Progenitor cell of endocrine pancreas (in vitro differentiated cells): ENCODE results near the gene SSNA1. TPM values are rescaled to one million over a fixed set of nuclear protein-coding genes. Genes with fewer than 3 reads are reported as not detected.

Experiments
- DNase-seq: peaks from one replicate; pipeline ENCODE4 v3.0.0; 2021; ENCODE audit warnings: low spot score; ENCODE audit not compliant: unreplicated experiment
- H3K27ac Mint-ChIP-seq: 2 replicates; pipeline ENCODE4 v1.8.0; 2021; ENCODE audit warnings: mild to moderate bottlenecking, moderate library complexity, mixed read lengths
- H3K27me3 Mint-ChIP-seq: 2 replicates; pipeline ENCODE4 v1.8.0; 2021; ENCODE audit warnings: mixed read lengths
- H3K36me3 Mint-ChIP-seq: 2 replicates; pipeline ENCODE4 v1.8.0; 2022; ENCODE audit warnings: mixed read lengths; ENCODE audit not compliant: insufficient read depth
- H3K4me1 Mint-ChIP-seq: 2 replicates; pipeline ENCODE4 v1.8.0; 2021; ENCODE audit warnings: low read depth, mixed read lengths
- H3K4me3 Mint-ChIP-seq: 2 replicates; pipeline ENCODE4 v1.8.0; 2021; ENCODE audit warnings: low read depth, mild to moderate bottlenecking, moderate library complexity, mixed read lengths
- H3K9me3 Mint-ChIP-seq: 2 replicates; pipeline ENCODE4 v1.8.0; 2021; ENCODE audit warnings: low read depth, mixed read lengths
- total RNA-seq: library from RNA; stranded (reverse); gene quantifications from 2 replicates; pipeline ENCODE4 v1.2.1, GENCODE V29; 2021
- TF ChIP-seq, protein P1 (sequence below): fragments of 200-600 bp; sonication (generic); IDR thresholded peaks from one replicate; pipeline ENCODE4 v1.5.0; 2021; ENCODE audit warnings: antibody characterized with exemption, mild to moderate bottlenecking; ENCODE audit not compliant: unreplicated experiment

The SSNA1 gene
- total RNA-seq, 1 donor from 2014 or later = 52.5 TPM

GRCh38 chr9:137230705-137231371 is 42.4 kb downstream of the SSNA1 start, which contains the start of gene SLC34A3:
TSS of gene SLC34A3 (plus strand) at chr9:137230901. CDS start at chr9:137231703, 802 bp downstream.
- H3K27me3 Mint-ChIP-seq = no peaks in the 10 kb centered on the region
- H3K4me1 Mint-ChIP-seq = peaks cover 13% of the 10 kb centered on the region
- no peak within 1 kb of the TSS for H3K27ac Mint-ChIP-seq
- no peak for DNase-seq
- TF ChIP-seq, protein P1, sequence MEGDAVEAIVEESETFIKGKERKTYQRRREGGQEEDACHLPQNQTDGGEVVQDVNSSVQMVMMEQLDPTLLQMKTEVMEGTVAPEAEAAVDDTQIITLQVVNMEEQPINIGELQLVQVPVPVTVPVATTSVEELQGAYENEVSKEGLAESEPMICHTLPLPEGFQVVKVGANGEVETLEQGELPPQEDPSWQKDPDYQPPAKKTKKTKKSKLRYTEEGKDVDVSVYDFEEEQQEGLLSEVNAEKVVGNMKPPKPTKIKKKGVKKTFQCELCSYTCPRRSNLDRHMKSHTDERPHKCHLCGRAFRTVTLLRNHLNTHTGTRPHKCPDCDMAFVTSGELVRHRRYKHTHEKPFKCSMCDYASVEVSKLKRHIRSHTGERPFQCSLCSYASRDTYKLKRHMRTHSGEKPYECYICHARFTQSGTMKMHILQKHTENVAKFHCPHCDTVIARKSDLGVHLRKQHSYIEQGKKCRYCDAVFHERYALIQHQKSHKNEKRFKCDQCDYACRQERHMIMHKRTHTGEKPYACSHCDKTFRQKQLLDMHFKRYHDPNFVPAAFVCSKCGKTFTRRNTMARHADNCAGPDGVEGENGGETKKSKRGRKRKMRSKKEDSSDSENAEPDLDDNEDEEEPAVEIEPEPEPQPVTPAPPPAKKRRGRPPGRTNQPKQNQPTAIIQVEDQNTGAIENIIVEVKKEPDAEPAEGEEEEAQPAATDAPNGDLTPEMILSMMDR = no peak
- no peaks in the 10 kb centered on the region for H3K36me3 Mint-ChIP-seq
- no peak within 1 kb of the TSS for H3K4me3 Mint-ChIP-seq
- H3K9me3 Mint-ChIP-seq = no peaks in the 10 kb centered on the region

GRCh38 chr9:137231372-137232039 is 43.0 kb downstream of the SSNA1 start:
- no peak overlapping the region for H3K27ac Mint-ChIP-seq
- DNase-seq = no peak
- no peak overlapping the region for H3K4me3 Mint-ChIP-seq
- H3K9me3 Mint-ChIP-seq = no peaks in the 10 kb centered on the region
- no peaks in the 10 kb centered on the region for H3K27me3 Mint-ChIP-seq
- peaks cover 16% of the 10 kb centered on the region for H3K4me1 Mint-ChIP-seq
- no peaks in the 10 kb centered on the region for H3K36me3 Mint-ChIP-seq
- TF ChIP-seq, protein P1 = no peak

GRCh38 chr9:137232101-137232500 is 43.6 kb downstream of the SSNA1 start:
- TF ChIP-seq, protein P1 = no peak
- H3K36me3 Mint-ChIP-seq = no peaks in the 10 kb centered on the region
- peaks cover 17% of the 10 kb centered on the region for H3K4me1 Mint-ChIP-seq
- no peaks in the 10 kb centered on the region for H3K27me3 Mint-ChIP-seq
- H3K9me3 Mint-ChIP-seq = no peaks in the 10 kb centered on the region
- no peak for DNase-seq
- H3K4me3 Mint-ChIP-seq = no peak overlapping the region
- no peak overlapping the region for H3K27ac Mint-ChIP-seq

GRCh38 chr9:137232510-137232909 is 44.0 kb downstream of the SSNA1 start:
- TF ChIP-seq, protein P1 = no peak
- peaks cover 15% of the 10 kb centered on the region for H3K4me1 Mint-ChIP-seq
- H3K27me3 Mint-ChIP-seq = no peaks in the 10 kb centered on the region
- no peaks in the 10 kb centered on the region for H3K9me3 Mint-ChIP-seq
- no peak overlapping the region for H3K27ac Mint-ChIP-seq
- no peak overlapping the region for H3K4me3 Mint-ChIP-seq
- H3K36me3 Mint-ChIP-seq = no peaks in the 10 kb centered on the region
- DNase-seq = no peak

DNA sequence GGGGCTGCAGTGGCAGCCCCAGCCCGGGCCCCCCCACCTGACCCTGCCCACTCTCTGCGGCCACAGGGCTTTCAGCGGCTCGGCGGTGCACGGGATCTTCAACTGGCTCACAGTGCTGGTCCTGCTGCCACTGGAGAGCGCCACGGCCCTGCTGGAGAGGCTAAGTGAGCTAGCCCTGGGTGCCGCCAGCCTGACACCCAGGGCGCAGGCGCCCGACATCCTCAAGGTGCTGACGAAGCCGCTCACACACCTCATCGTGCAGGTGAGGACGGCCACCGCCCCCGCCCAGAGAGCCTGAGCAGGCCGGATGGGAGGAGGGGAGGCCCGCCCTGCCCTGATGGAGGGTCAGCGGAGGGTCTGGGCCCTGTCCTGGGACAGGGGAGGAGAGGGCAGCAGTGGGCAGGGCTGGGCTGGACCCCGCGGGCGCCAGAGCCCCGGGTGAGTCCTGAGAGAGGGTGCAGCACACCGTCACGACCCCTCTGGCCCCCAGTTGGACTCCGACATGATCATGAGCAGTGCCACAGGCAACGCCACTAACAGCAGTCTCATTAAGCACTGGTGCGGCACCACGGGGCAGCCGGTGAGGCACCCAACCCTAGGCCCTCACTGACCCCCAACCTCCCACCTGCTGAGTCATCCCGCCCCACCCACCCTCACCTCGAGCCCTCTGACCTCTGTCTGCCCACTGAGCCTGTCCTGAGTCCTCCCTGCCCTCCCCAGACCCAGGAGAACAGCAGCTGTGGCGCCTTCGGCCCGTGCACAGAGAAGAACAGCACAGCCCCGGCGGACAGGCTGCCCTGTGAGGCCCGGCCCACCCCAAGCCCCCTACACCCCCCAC is 44.9 kb downstream of the SSNA1 start:
- Mint-ChIP-seq H3K4me3 (no peak overlapping the region), H3K4me1 (peaks cover 14% of the 10 kb centered on the region), H3K9me3 (no peaks in the 10 kb centered on the region), H3K27me3 (no peaks in the 10 kb centered on the region), H3K27ac (no peak overlapping the region), H3K36me3 (no peaks in the 10 kb centered on the region)
- no peak for DNase-seq
- TF ChIP-seq, protein P1 = no peak
